IMR-90 (cell line): ENCODE measurements around the gene SLC4A5. TPM values are rescaled to one million over a fixed set of nuclear protein-coding genes. Genes with fewer than 3 reads are reported as not detected.

Experiments used
- ATAC-seq: fragments of 200-7000 bp; cut with Tn5 transposase; 2 replicates; pipeline ENCODE4 v1.9.1; 2020; ENCODE audit warnings: low read depth, mild to moderate bottlenecking, moderate library complexity
- BruUV-seq: library from RNA; stranded (reverse); fragments of 400-500 nt; replicated peaks from 2 replicates; lab custom pipeline; 2021; lab: Mats Ljungman, UMichigan
- CTCF ChIA-PET: fragments of 300-600 bp; formaldehyde crosslinking; extraction: SDS; loops from one replicate; lab custom pipeline; 2021; ENCODE audit warnings: antibody characterized with exemption; lab: Yijun Ruan, JAX
- POLR2A ChIA-PET: fragments of 300-600 bp; sonication (Branson Sonifier 250); formaldehyde crosslinking; loops from one replicate; lab custom pipeline; 2022; ENCODE audit warnings: antibody characterized with exemption; ENCODE audit not compliant: unreplicated experiment; lab: Charles Lee
- DNase-seq: peaks from one replicate; pipeline ENCODE4 v3.0.0; 2013
- H2AFZ ChIP-seq: replicated peaks from 2 replicates; pipeline ENCODE3; 2013; ENCODE audit warnings: low read length, mild to moderate bottlenecking; ENCODE audit not compliant: poor library complexity
- H2AK5ac ChIP-seq: 2 replicates; pipeline ENCODE4 v1.6.1; 2013; ENCODE audit warnings: low read depth, low read length, inconsistent platforms
- H2AK9ac ChIP-seq: replicated peaks from 2 replicates; pipeline ENCODE3; 2013; ENCODE audit warnings: mild to moderate bottlenecking, low read depth, low read length, moderate library complexity; ENCODE audit not compliant: poor library complexity
- H2BK120ac ChIP-seq: 2 replicates; pipeline ENCODE4 v1.6.1; 2013; ENCODE audit warnings: low read depth, low read length, inconsistent platforms
- H2BK15ac ChIP-seq: 3 replicates; pipeline ENCODE4 v1.6.1; 2013; ENCODE audit warnings: low read depth, low read length, inconsistent platforms
- H2BK20ac ChIP-seq: 2 replicates; pipeline ENCODE4 v1.6.1; 2013; ENCODE audit warnings: low read depth, mild to moderate bottlenecking, inconsistent platforms, low read length, moderate library complexity
- H2BK5ac ChIP-seq: 2 replicates; pipeline ENCODE4 v1.6.1; 2013; ENCODE audit warnings: mild to moderate bottlenecking, low read depth, low read length, inconsistent platforms; ENCODE audit not compliant: poor library complexity, severe bottlenecking
- H3K14ac ChIP-seq: replicated peaks from 2 replicates; pipeline ENCODE4 v1.6.1; 2013; ENCODE audit warnings: low read depth, low read length, inconsistent platforms
- H3K18ac ChIP-seq: 2 replicates; pipeline ENCODE4 v1.6.1; 2013; ENCODE audit warnings: low read depth, low read length, control low read depth
- H3K23ac ChIP-seq: 2 replicates; pipeline ENCODE4 v1.6.1; 2013; ENCODE audit warnings: low read depth, low read length, inconsistent platforms
- H3K27ac ChIP-seq: 2 replicates; pipeline ENCODE4 v1.5.1; 2013; ENCODE audit warnings: mild to moderate bottlenecking, control low read depth, low read length; ENCODE audit not compliant: insufficient read depth
- H3K27me3 ChIP-seq: 2 replicates; pipeline ENCODE4 v1.6.1; 2013; ENCODE audit warnings: low read length; ENCODE audit not compliant: control insufficient read depth, insufficient read depth
- H3K36me3 ChIP-seq: 2 replicates; pipeline ENCODE4 v1.6.1; 2013; ENCODE audit warnings: low read length, mixed read lengths; ENCODE audit not compliant: control insufficient read depth, insufficient read depth
- H3K4ac ChIP-seq: 2 replicates; pipeline ENCODE4 v1.6.1; 2013; ENCODE audit warnings: low read depth, low read length, inconsistent platforms
- H3K4me1 ChIP-seq: 2 replicates; pipeline ENCODE4 v1.6.1; 2013; ENCODE audit warnings: low read length, mixed read lengths; ENCODE audit not compliant: control insufficient read depth, insufficient read depth
- H3K4me2 ChIP-seq: 2 replicates; pipeline ENCODE4 v1.6.1; 2013; ENCODE audit warnings: low read depth, mild to moderate bottlenecking, control low read depth, low read length, moderate library complexity
- H3K4me3 ChIP-seq: 2 replicates; pipeline ENCODE4 v1.5.1; 2013; ENCODE audit warnings: low read depth, mild to moderate bottlenecking, control low read depth, low read length, moderate library complexity; ENCODE audit not compliant: insufficient read depth
- H3K56ac ChIP-seq: 2 replicates; pipeline ENCODE4 v1.6.1; 2013; ENCODE audit warnings: low read length, inconsistent platforms; ENCODE audit not compliant: insufficient read depth; ENCODE audit errors: extremely low read depth
- H3K79me1 ChIP-seq, 2 experiments: 2 replicates each; pipeline ENCODE4 v1.6.1; 2013; ENCODE audit warnings: low read length in 2 of 2, inconsistent platforms in 1 of 2, low read depth in 1 of 2
- H3K9ac ChIP-seq: 2 replicates; pipeline ENCODE4 v1.6.1; 2013; ENCODE audit warnings: low read depth, low read length, control low read depth
- H3K9me1 ChIP-seq: 2 replicates; pipeline ENCODE4 v1.6.1; 2013; ENCODE audit warnings: low read length, inconsistent platforms; ENCODE audit not compliant: insufficient read depth
- H3K9me3 ChIP-seq: 2 replicates; pipeline ENCODE4 v1.6.1; 2013; ENCODE audit warnings: low read length; ENCODE audit not compliant: control insufficient read depth, insufficient read depth
- H4K20me1 ChIP-seq: 2 replicates; pipeline ENCODE4 v1.6.1; 2013; ENCODE audit warnings: low read length, inconsistent platforms; ENCODE audit not compliant: insufficient read depth
- H4K5ac ChIP-seq: 2 replicates; pipeline ENCODE4 v1.6.1; 2013; ENCODE audit warnings: mild to moderate bottlenecking, low read depth, low read length, control low read depth
- H4K8ac ChIP-seq, 2 experiments: 2 replicates each; pipeline ENCODE4 v1.6.1; 2013; ENCODE audit warnings: low read depth in 2 of 2, low read length in 2 of 2, control low read depth in 1 of 2, inconsistent platforms in 1 of 2
- H4K91ac ChIP-seq: 2 replicates; pipeline ENCODE4 v1.6.1; 2013; ENCODE audit warnings: low read depth, low read length, inconsistent platforms; ENCODE audit not compliant: insufficient read depth
- BHLHE40 ChIP-seq: fragments of 150-350 bp; IDR thresholded peaks from 2 replicates; pipeline ENCODE4 v1.6.1; 2016; ENCODE audit warnings: mild to moderate bottlenecking, low read depth, low read length
- CEBPB ChIP-seq: IDR thresholded peaks from 2 replicates; pipeline ENCODE4 v1.6.1; 2012; ENCODE audit warnings: low read depth, low read length, improper control_type of control experiment
- CHD1 ChIP-seq: IDR thresholded peaks from 2 replicates; pipeline ENCODE4 v1.6.1; 2012; ENCODE audit warnings: low read depth, low read length, improper control_type of control experiment
- CTCF ChIP-seq: conservative IDR thresholded peaks from 2 replicates; pipeline ENCODE4 v1.5.1; 2012; ENCODE audit warnings: mild to moderate bottlenecking, low read depth, low read length, improper control_type of control experiment
- ELK1 ChIP-seq: fragments of 150-350 bp; IDR thresholded peaks from 2 replicates; pipeline ENCODE4 v1.6.1; 2016; ENCODE audit warnings: low read depth, mild to moderate bottlenecking, low read length, moderate library complexity, borderline replicate concordance
- MAZ ChIP-seq: IDR thresholded peaks from 2 replicates; pipeline ENCODE4 v1.6.1; 2012; ENCODE audit warnings: low read depth, mild to moderate bottlenecking, low read length, improper control_type of control experiment, moderate library complexity, borderline replicate concordance
- MXI1 ChIP-seq: IDR thresholded peaks from 2 replicates; pipeline ENCODE4 v1.6.1; 2012; ENCODE audit warnings: low read depth, mild to moderate bottlenecking, low read length, moderate library complexity, borderline replicate concordance
- NFE2L2 ChIP-seq: fragments of 150-350 bp; IDR thresholded peaks from 2 replicates; pipeline ENCODE4 v1.6.1; 2016; ENCODE audit warnings: low read depth, mild to moderate bottlenecking, low read length
- POLR2A ChIP-seq: IDR thresholded peaks from 2 replicates; pipeline ENCODE4 v1.6.1; 2012; ENCODE audit warnings: mild to moderate bottlenecking, low read depth, low read length
- RAD21 ChIP-seq: IDR thresholded peaks from 2 replicates; pipeline ENCODE4 v1.6.1; 2012; ENCODE audit warnings: low read length, improper control_type of control experiment
- RCOR1 ChIP-seq: IDR thresholded peaks from 2 replicates; pipeline ENCODE4 v1.6.1; 2012; ENCODE audit warnings: mild to moderate bottlenecking, low read length, improper control_type of control experiment; ENCODE audit not compliant: insufficient replicate concordance
- RFX5 ChIP-seq: IDR thresholded peaks from 2 replicates; pipeline ENCODE4 v1.8.0; 2012; ENCODE audit warnings: low read depth, mild to moderate bottlenecking, low read length, moderate library complexity
- SMC3 ChIP-seq: fragments of 150-350 bp; IDR thresholded peaks from 2 replicates; pipeline ENCODE4 v1.6.1; 2016; ENCODE audit warnings: low read depth, mild to moderate bottlenecking, antibody characterized with exemption, low read length, moderate library complexity
- USF2 ChIP-seq: fragments of 150-350 bp; IDR thresholded peaks from 2 replicates; pipeline ENCODE4 v1.6.1; 2017; ENCODE audit warnings: mild to moderate bottlenecking, antibody characterized with exemption, low read length, low read depth
- WGBS, 2 experiments: methylation state at CpG; one replicate each; pipeline versions ENCODE4 v1.1.5 to v1.1.7; 2013; ENCODE audit warnings: missing lambda C conversion rate in 2 of 2; ENCODE audit not compliant: insufficient read length in 1 of 2; ENCODE audit errors: extremely low coverage in 2 of 2; 5-methylcytosine and 5-hydroxymethylcytosine counted together
- dilution Hi-C: fragments of 300-500 bp; cut with HindIII; formaldehyde crosslinking; loops from one replicate; pipeline ENCODE4 v1.14.3; 2018; ENCODE audit warnings: low sequenced_read_pairs; ENCODE audit not compliant: unreplicated experiment
- in situ Hi-C: fragments of 300-500 bp; cut with MboI; formaldehyde crosslinking; loops from 3 replicates; pipeline ENCODE4 v1.14.3; 2019; ENCODE audit warnings: low sequenced_read_pairs, inconsistent platforms, mixed read lengths
- intact Hi-C: fragments of 100-400 bp; cut with micrococcal nuclease; formaldehyde crosslinking; loops from 2 replicates; pipeline ENCODE4 v1.10.0; 2022
- polyA plus RNA-seq, 3 experiments: library from polyadenylated mRNA; depleted of rRNA; stranded (reverse); fragments of >200 nt; gene quantifications; 2 replicates each; pipeline ENCODE4 v1.2.3, GENCODE V29; 2012; ENCODE audit warnings: low replicate concordance in 1 of 3
- total RNA-seq: library from RNA; depleted of rRNA; stranded (reverse); fragments of >200 nt; gene quantifications from 2 replicates; pipeline ENCODE4 v1.2.3, GENCODE V29; 2012

SLC4A5 gene
- total and polyA plus RNA-seq, 2 of the 4 experiments (the other 2 are of a cell fraction), result 0.18 to 0.22 TPM

- BruUV-seq, result no TSS peak
- H3K4me2 ChIP-seq, result no peak overlapping the region
- no peaks in the 10 kb centered on the region for H3K36me3 ChIP-seq
- in situ Hi-C loops, result no loop called here
- peaks cover 39% of the 10 kb centered on the region for H3K27me3 ChIP-seq
- H3K27ac ChIP-seq, result no peak overlapping the region
- no peak for TF ChIP-seq SMC3
- no peak for TF ChIP-seq CEBPB
- TF ChIP-seq ELK1, result no peak
- TF ChIP-seq RAD21, result no peak
- no peak for TF ChIP-seq CHD1
- TF ChIP-seq CTCF, result no peak
- TF ChIP-seq RFX5, result no peak
- TF ChIP-seq USF2, result no peak
- TF ChIP-seq MXI1, result no peak
- no peak for TF ChIP-seq RCOR1
- TF ChIP-seq BHLHE40, result no peak
- TF ChIP-seq NFE2L2, result no peak
- no peak for TF ChIP-seq POLR2A
- TF ChIP-seq MAZ, result no peak
- no peak overlapping the region for H2AK5ac ChIP-seq
- POLR2A ChIA-PET, result no interaction called here
- no peak overlapping the region for H3K14ac ChIP-seq
- H3K9ac ChIP-seq, result no peak overlapping the region
- H3K9me3 ChIP-seq, result no peaks in the 10 kb centered on the region
- WGBS, 2 experiments, result 79% methylated on average over 2 of the region's 2 CpGs; no CpG with 5 or more reads in 1 of the 2 experiments
- no peak overlapping the region for H3K18ac ChIP-seq
- H2AFZ ChIP-seq, result no peak overlapping the region
- ATAC-seq (no peak), DNase-seq (no peak)
- dilution Hi-C loops, result no loop called here
- CTCF ChIA-PET, result no interaction called here
- H2BK20ac ChIP-seq, result no peak overlapping the region
- H2BK120ac ChIP-seq, result no peak overlapping the region
- no peak overlapping the region for H4K5ac ChIP-seq
- H4K91ac ChIP-seq, result no peak overlapping the region
- H4K8ac ChIP-seq, result no peak overlapping the region
- H3K9me1 ChIP-seq, result no peaks in the 10 kb centered on the region
- intact Hi-C loops, result no loop called here
- no peaks in the 10 kb centered on the region for H3K79me1 ChIP-seq
- no peaks in the 10 kb centered on the region for H3K4me1 ChIP-seq
- H2AK9ac ChIP-seq, result no peak overlapping the region
- no peak overlapping the region for H3K4me3 ChIP-seq
- H3K23ac ChIP-seq, result no peak overlapping the region
- no peak overlapping the region for H3K4ac ChIP-seq
- no peaks in the 10 kb centered on the region for H4K20me1 ChIP-seq
- H3K56ac ChIP-seq, result no peak overlapping the region
- H2BK15ac ChIP-seq, result no peak overlapping the region
- no peak overlapping the region for H2BK5ac ChIP-seq
Observed at GRCh38 chr2:74260495-74260894, 82.7 kb downstream of the SLC4A5 start.
